SK-N-MC (cell line): Measurements from ENCODE around the gene UMPS.

Experiments used
- EZH2 ChIP-seq: fragments of 200-600 bp; sonication (generic); IDR thresholded peaks from one replicate; pipeline ENCODE4 v1.6.1; 2017; ENCODE audit warnings: antibody characterized with exemption
- FOXP2 ChIP-seq: optimal IDR thresholded peaks from 2 replicates; pipeline ENCODE3; 2011; ENCODE audit warnings: mild to moderate bottlenecking, moderate library complexity; ENCODE audit not compliant: insufficient read depth; ENCODE audit errors: extremely low read length, control extremely low read depth
- POLR2AphosphoS5 ChIP-seq: IDR thresholded peaks from 2 replicates; pipeline ENCODE4 v1.6.1; 2012; ENCODE audit warnings: mild to moderate bottlenecking, low read depth, low read length, borderline replicate concordance

GRCh38 chr3:124714223-124714853 is 15.9 kb upstream of the UMPS start:
- TF ChIP-seq EZH2 (no peak), POLR2AphosphoS5 (no peak), FOXP2 (no peak)
